NCI-H1436 (cell line): ENCODE results near the gene SETD3.

Source experiments
- DNase-seq: peaks from one replicate; lab custom pipeline; 2025; lab: John Stamatoyannopoulos, UW

SETD3 gene

DNA sequence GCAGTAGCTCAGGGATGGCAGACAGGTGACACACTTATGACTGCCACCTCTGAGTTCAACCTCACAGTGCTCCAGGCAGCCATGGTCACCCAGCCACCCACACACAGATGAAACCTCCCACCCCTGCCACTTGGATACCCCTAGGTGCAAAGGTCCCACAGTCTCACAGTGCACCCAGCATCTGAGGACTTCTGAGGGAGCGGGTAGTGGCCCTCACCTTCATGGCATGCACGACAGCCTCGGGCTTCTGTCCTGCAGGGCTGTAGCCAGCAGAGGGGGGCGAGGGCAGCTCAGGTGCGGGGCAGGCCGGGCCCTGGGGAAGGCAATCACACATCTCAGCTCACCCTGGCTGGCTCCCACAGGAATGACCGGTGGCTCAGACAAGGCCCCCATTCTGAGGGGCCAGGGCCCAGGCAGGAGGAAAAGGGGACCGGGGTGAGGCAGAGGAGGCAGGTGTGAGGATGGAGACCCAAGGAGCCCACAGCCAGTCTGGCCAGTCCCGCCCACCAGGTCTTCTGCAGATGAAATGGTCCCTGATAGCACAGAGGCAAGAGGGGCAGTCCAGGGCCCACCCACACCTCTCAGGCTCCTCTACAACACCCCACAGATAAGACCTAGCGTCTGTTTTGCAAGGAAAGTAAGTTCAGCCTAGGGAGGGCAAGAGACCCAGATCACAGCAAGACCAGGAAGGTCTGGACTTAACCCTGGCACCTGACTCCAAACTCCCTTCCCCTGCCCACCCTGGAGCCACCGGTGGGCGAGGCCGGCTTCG, 36.4 kb upstream of the SETD3 start:
- no peak for DNase-seq

- DNase-seq = no peak
These were observed 35.7 kb upstream of the SETD3 start for GRCh38 chr14:99516156-99516870.

GRCh38 chr14:99515301-99516155, 34.9 kb upstream of the SETD3 start:
- no peak for DNase-seq

DNA sequence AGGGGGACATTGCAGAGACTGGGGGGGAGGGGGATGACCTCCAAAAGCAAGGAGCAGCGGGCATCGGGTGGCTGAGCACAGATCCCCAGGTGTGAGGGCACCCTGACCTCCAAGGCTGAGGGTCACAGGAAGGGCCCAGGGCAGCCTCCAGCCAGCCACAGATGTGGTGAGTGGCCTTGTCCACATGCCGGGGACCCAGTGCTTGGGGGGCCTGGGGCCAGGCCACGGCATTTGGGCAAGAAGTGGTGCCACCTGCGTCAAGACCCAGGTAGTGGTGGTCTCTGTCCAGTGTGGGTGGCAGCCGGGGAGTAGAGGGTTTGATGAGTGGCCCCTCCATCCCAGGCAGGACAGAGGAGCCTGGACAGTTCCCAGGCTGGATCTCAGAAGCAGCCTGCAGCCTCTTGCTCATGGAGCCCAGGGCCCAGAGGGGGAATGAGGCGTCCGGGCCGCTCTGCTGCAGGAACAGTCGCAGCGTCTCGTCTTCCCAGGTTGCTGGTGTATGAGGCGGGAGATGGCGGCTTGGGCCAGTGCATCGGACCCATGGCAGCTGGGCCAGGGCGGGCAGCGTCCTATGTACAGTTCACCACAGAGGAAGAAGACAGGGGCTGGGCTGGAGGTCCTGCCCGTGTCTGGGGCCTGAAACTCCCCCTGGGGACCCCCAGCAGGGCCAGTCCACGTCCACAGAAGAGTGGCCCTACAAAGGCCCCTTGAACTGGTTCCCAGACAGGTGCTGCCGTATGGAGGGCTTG, 34.1 kb upstream of the SETD3 start:
- no peak for DNase-seq

DNA sequence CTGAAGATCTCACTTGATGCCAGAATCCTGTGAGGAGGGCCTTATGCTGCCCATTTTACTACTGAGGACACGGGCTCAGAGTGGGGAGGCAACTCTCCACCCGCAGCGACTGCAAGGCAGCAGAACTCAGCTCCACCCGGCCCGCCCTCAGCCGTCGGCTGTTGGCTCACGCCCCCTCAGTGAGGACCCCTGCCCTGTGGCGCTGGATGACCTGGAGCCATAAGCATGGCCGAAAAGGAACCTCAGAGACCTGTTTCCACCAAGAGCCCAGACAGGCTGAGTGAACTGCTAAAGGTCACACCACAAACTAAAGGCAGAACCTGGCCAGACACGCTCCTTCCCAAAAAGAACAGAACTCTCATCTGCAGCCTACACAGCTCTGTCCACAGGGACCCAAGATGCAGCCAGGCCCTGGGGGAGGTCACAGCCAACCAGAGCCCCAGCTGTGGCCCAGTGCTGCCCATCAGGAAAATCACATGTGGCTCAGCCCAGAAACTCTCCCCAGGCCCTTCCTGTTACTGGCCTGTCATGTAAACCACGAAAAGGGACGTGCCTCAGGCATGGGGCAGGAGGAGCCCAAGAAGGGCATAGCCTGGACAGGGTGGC, 33.4 kb upstream of the SETD3 start:
- DNase-seq = no peak

- DNase-seq = no peak
These were observed 32.6 kb upstream of the SETD3 start for GRCh38 chr14:99513183-99513694.

DNA sequence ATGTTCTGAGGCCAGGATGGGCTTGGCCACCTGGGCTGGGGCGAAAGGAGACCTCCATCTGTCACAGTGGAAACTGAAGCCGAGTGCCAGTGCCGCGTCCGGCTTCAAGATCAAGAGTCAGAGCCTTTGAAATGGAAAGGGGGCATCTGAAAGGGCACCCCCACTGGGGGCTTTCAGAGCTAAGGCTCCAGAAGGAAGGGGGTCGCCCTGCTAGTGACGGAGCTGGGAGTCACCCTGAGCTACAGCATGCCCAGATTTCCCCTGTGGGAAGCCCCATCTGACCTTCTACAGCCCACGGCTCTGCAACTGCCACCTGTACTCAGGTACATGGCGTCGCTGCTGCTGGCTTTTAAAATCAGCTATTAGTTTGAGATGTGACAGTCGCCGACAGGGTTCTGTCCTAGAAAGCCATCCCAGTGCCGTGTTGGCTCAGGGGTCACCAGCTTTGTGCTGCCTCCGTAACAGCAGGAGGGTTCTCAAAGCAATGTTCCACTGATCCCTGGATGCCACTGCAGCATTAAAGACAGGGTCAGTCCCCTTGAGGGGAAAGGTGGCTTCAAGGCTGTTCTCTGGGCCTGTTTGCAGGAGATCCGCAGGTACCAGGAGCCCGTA, 32.0 kb upstream of the SETD3 start:
- DNase-seq = no peak

DNA sequence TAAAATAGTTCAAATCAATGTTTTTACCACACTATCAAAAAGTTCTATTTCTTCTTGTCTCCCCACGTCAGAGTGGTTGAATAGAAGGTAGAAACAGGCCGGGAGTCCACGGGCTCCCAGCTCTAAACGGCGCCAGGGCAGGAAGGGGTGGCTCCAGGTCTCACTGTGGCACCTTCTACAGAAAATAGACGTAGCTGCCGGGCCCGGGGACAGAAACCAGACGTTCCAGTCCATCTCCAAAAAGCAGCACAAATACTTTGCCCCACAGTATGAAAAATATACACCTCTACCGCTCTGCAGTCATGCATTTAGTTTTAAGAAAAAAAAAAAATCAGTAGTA, 31.4 kb upstream of the SETD3 start:
- DNase-seq = no peak

DNA sequence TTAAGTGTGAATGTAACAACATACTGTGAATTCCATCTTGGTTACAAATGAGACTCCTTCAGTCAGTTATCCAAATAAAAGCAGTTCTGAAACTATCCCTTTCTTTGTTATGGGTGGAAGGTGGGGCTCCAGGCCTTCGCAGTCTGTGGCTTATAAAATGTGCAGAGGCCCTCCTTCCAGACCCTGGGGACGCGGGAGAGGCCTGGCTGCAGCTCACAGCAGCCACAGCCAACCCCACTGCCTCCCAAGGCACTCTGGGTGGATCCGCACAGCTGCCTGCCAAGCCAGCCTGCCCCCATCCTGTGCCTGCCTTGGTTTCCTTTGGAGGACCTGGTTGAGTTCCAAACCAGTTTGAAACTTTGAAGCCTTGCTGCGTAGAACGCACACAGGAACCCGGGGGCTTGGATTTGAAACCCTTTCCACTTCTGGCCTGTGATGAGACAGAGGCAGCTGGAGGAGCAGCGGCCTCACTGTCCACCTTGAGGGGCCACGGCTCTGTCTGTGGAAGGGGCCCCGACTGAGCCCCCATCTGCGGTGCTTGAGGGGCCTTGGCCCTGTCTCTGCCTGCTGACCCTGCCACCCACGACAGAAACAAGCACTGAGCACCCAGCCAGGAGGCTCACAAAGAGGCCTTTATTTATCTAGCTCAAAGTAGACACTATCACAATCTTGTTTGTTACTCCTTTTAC, 30.9 kb upstream of the SETD3 start:
- no peak for DNase-seq

GRCh38 chr14:99510556-99511139, 30.0 kb upstream of the SETD3 start:
- no peak for DNase-seq

GRCh38 chr14:99509871-99510555, 29.4 kb upstream of the SETD3 start:
- DNase-seq = no peak

- no peak for DNase-seq
These were observed 28.4 kb upstream of the SETD3 start for GRCh38 chr14:99508896-99509629.

- DNase-seq = no peak
These were observed 27.4 kb upstream of the SETD3 start for GRCh38 chr14:99507860-99508640.

DNA sequence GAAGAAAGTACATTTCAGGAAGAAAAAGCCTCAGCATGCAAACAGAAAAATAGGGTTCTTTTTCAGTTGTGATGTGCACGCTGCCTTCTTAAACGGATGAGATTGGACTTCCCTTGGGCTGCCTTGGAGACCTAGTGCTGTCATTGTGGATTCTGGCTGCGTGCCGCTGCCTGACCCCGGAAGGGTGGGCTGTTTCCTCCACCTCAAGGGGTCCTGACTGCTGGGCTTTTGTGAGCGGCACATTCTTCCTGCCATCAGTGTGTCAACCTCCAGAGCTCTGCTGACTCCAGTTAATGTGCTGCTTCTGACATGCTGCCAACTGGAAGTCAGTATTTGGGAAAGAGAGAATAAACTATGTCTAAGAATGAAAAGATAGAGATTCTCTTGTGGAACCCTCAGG, 25.6 kb upstream of the SETD3 start:
- no peak for DNase-seq

- no peak for DNase-seq
These were observed 24.4 kb upstream of the SETD3 start for GRCh38 chr14:99505089-99505488.

- no peak for DNase-seq
These were observed 23.3 kb upstream of the SETD3 start for GRCh38 chr14:99503848-99504453.

DNA sequence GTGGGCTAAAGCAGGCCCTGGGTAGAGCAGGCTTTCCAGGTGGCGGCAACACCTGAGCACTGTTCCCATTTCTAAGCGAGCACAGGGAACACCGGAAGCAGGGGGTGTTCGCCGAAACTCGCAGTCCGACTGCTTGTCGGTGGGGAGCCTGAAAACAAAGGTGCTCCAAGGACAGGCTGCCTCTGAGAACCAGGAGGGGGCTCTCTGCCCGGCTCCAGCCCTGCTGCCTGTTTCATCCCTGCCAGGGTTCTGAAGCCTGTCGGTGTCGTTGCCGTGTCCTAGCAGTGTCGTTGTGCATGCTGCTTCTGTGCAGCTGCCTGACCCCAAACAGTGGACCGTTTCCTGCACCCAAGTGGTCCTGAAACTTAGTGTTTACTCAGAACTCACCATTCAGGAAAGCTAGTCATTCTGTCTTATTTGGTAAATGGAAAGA, 22.3 kb upstream of the SETD3 start:
- DNase-seq = no peak
